ENCODE results near the gene UPF1.

The UPF1 gene

GRCh38 chr19:18878058-18878797 is 46.5 kb downstream of the UPF1 start:
- no peak for DNase-seq

GRCh38 chr19:18878858-18879578 is 47.3 kb downstream of the UPF1 start:
- DNase-seq, result no peak

- no peak for DNase-seq
These were observed 48.0 kb downstream of the UPF1 start for GRCh38 chr19:18879579-18880373.

- DNase-seq, result no peak
These were observed 49.7 kb downstream of the UPF1 start for GRCh38 chr19:18881491-18881890.

GRCh38 chr19:18883526-18884304 is 52.0 kb downstream of the UPF1 start:
- no peak for DNase-seq

- no peak for DNase-seq
These were observed 55.2 kb downstream of the UPF1 start for GRCh38 chr19:18886972-18887371.

GRCh38 chr19:18889949-18890745 is 58.4 kb downstream of the UPF1 start:
- no peak for DNase-seq

- no peak for DNase-seq
These were observed 62.0 kb downstream of the UPF1 start for GRCh38 chr19:18893587-18894253.

- DNase-seq, result no peak
These were observed 62.7 kb downstream of the UPF1 start for GRCh38 chr19:18894254-18895037.

GRCh38 chr19:18895038-18895823 is 63.5 kb downstream of the UPF1 start:
- no peak for DNase-seq

- no peak for DNase-seq
These were observed 64.1 kb downstream of the UPF1 start, which contains the start of gene CERS1 for GRCh38 chr19:18895824-18896341. Gene CERS1 (minus strand): TSS chr19:18896158. CDS start chr19:18896072, 86 bp downstream.

- DNase-seq, result no peak
These were observed 64.7 kb downstream of the UPF1 start for GRCh38 chr19:18896421-18896841.

- no peak for DNase-seq
These were observed 65.6 kb downstream of the UPF1 start for GRCh38 chr19:18897094-18898029.

- no peak for DNase-seq
These were observed 66.4 kb downstream of the UPF1 start for GRCh38 chr19:18898081-18898606.

- no peak for DNase-seq
These were observed 67.0 kb downstream of the UPF1 start for GRCh38 chr19:18898607-18899408.

GRCh38 chr19:18899624-18900560 is 68.1 kb downstream of the UPF1 start:
- no peak for DNase-seq
